Activated CD8-positive, alpha-beta memory T cell treated with anti-CD3 and anti-CD28 coated beads for 36 hours (primary cell): ENCODE data around the gene ANO1. TPM values are rescaled to one million over a fixed set of nuclear protein-coding genes. Genes with fewer than 3 reads are reported as not detected.

ENCODE experiments used
- CTCF ChIA-PET: fragments of 350-600 bp; sonication (Branson Sonifier 250); formaldehyde crosslinking; loops from one replicate; lab custom pipeline; 2021; ENCODE audit warnings: antibody characterized with exemption; lab: Charles Lee
- POLR2A ChIA-PET: fragments of 350-600 bp; sonication (Branson Sonifier 250); formaldehyde crosslinking; loops from one replicate; lab custom pipeline; 2021; ENCODE audit warnings: antibody characterized with exemption; lab: Charles Lee
- total RNA-seq, 2 experiments: library from RNA; stranded (reverse); gene quantifications; one replicate each; pipeline ENCODE4 v1.2.3, GENCODE V29; 2021

ANO1 gene
- total RNA-seq, 2 experiments from 2014 or later, result not detected

DNA sequence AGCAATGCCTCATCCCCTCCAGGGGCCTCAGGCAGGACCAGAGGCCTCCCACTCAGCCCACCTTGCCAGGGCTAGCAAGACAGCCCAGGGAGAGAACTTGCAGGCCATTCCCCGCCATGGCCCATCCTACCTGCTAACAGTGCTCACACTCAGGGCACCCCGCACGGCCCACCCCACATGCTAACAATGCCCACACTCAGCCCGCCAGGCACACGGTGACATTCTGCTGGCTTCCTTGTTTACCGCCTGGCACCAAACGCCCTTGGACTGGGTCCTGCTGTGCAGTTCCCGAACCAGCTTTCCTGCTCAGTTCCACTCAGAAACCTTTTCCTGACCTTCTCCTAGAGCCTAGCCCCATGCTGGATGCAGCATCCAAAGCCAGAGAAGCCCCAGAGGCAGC lies 91.5 kb downstream of the ANO1 start:
- POLR2A ChIA-PET, result no interaction called here
- CTCF ChIA-PET, result no interaction called here

DNA sequence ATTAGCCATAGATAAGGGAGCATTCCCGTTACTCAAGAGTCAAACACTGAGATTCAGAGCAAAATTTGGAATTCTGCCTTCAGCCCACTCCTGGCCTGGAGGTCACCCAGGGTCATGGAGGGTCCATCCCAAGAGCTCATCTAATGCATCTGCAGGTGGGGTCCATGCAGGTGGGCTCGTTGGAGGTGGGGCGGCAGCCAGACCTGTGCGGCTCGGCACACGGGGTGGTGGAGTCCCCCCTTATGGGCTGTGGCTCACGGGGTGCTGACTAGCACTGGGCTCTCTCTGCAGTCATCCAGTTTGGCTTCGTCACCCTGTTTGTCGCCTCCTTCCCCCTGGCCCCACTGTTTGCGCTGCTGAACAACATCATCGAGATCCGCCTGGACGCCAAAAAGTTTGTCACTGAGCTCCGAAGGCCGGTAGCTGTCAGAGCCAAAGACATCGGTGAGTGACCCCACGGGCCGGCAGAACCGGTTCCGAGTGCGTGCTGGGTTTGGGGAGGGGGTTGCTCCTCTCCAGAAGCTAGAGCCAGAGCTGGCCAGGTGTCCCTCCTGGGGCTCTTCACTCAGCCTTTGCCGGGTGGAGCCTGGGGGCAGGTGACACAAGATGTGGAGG lies 92.6 kb downstream of the ANO1 start:
- CTCF ChIA-PET, result no interaction called here
- POLR2A ChIA-PET, result no interaction called here

GRCh38 chr11:70173018-70173417 lies 94.9 kb downstream of the ANO1 start:
- ChIA-PET CTCF (no interaction called here), POLR2A (no interaction called here)

GRCh38 chr11:70174547-70175235 lies 96.6 kb downstream of the ANO1 start:
- CTCF ChIA-PET, result no interaction called here

DNA sequence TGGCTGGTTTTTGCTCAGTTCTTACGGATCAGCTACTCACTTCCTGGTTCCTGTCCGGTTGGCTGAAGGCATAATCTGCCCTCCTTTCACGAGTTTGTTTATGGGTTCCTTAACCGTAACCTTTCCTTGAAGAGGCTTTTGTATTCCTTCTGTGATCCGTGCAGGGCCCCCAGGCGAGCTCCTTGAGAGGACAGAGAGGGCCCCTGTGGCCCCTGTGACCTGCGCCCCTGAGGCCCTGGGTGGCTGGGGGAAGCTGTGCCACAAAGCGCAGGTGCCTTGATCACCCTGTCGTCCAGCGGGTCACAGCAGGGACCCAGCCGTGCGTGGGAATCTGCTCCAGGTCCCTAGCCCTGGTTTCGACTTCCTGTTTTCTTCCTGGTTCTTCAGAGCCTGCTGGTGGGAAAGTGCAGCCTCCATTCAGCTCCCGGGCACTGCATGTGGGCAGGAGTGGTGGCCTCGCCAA lies 97.2 kb downstream of the ANO1 start:
- ChIA-PET CTCF (interaction anchor here (0.7 kb wide), 1 partner anchor 108 kb away, joined by 3 read pairs; no protein-coding TSS in a partner anchor), POLR2A (no interaction called here)

More at GRCh38 chr11:70174547-70175235, 96.6 kb downstream of the ANO1 start:
- POLR2A ChIA-PET, result interaction anchor here (0.7 kb wide), 1 partner anchor 54 kb away, joined by 3 read pairs; no protein-coding TSS in a partner anchor

- POLR2A ChIA-PET, result no interaction called here
- CTCF ChIA-PET, result interaction anchor here (0.6 to 1.5 kb wide), 5 partner anchors 21 to 502 kb away, joined by 3 to 4 read pairs (median 3); no protein-coding TSS in a partner anchor
These were observed 99.0 kb downstream of the ANO1 start for GRCh38 chr11:70176940-70177689.

DNA sequence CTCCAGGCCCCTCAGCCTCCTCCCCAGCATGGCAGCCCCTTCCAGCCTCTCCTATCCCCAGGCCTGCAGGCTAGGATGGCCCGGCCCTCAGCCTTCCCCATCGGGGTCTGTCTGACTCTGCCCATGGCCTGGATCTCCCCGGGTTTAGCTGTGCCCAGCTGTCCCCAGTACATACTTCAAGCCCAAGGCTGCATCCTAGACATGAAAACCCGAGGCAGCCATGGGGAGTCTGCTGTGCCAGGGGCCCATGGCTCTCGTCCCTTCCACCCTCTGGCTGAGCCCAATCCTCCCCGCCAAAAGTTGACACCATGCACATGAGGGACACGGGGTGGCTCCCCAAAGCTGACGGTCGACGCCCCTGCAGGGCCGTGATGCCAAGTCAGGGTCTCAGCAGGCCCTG lies 102.8 kb downstream of the ANO1 start:
- CTCF ChIA-PET, result no interaction called here
- POLR2A ChIA-PET, result no interaction called here

DNA sequence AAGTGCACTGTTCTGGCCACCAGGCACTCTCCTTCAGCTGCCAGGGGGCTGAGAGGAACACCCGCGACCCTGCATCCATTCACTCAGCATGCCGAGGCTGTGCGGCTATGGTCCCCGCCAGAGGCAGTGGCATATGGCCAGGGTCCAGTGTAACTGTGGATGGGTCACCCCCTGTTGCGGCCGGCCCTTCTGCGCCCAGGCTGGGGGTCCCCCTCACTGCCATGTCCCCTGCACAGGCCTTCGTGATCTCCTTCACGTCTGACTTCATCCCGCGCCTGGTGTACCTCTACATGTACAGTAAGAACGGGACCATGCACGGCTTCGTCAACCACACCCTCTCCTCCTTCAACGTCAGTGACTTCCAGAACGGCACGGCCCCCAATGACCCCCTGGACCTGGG lies 104.1 kb downstream of the ANO1 start:
- CTCF ChIA-PET, result no interaction called here

DNA sequence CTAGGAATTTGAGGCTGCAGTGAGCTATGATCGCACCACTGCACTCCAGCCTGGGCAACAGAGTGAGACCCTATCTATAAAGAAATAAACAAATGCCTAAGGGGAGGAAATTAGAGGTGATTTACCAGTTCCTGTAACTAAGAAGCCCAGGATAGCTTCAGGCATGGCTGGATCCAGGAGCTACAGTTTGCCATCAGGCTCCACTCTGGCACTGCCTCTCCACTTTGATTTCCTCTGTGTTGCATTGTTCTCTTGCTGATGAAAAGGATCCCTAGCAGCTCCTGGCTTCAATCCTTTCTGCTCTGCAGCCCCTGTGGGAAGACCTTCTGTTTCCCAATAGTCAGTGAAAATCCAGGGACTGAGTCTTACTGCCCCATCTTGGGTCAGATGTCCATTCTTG lies 104.9 kb downstream of the ANO1 start:
- CTCF ChIA-PET, result no interaction called here
- POLR2A ChIA-PET, result no interaction called here

More for the DNA sequence above, 104.1 kb downstream of the ANO1 start:
- POLR2A ChIA-PET, result no interaction called here

GRCh38 chr11:70183483-70184176 lies 105.5 kb downstream of the ANO1 start:
- CTCF ChIA-PET, result no interaction called here
- POLR2A ChIA-PET, result interaction anchor here (0.5 kb wide), 1 partner anchor 213 kb away, joined by 5 read pairs; no protein-coding TSS in a partner anchor

GRCh38 chr11:70184396-70184795 lies 106.3 kb downstream of the ANO1 start:
- ChIA-PET POLR2A (interaction anchor here (0.5 kb wide), 1 partner anchor 212 kb away, joined by 5 read pairs; no protein-coding TSS in a partner anchor), CTCF (no interaction called here)

DNA sequence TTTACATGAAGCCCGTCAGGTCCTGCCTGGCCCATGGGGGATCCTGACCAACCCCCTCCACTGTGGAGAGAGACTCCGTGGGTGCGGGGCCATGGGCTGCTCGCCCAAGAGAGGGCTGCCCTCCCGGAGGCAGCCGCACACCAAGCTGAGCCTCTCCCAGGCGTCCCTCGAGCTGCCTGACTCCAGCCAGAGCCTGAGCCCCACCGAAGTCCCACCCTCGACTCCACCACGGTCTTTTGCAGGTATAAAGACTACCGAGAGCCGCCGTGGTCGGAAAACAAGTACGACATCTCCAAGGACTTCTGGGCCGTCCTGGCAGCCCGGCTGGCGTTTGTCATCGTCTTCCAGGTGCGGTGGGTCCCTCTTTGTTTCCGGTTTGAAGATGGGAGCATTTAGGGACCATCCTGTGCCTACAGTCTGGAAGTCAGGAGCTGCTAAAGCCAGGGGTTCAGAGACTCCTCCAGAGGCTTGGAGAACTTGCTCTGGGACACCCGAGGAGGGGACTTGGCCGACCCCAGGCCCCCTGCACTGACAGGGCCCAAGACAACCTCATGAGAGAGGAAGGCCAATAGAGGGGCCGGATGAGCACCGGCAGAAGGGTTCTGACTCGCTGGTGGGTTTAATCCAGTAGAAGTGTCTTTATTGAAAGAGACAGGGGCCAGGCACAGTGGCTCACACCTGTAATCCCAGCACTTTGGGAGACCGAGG lies 107.4 kb downstream of the ANO1 start:
- ChIA-PET CTCF (interaction anchor here (0.7 kb wide), 1 partner anchor 11 kb away, joined by 6 read pairs; no protein-coding TSS in a partner anchor), POLR2A (no interaction called here)

- POLR2A ChIA-PET, result no interaction called here
- CTCF ChIA-PET, result interaction anchor here (0.7 kb wide), 1 partner anchor 10 kb away, joined by 6 read pairs; no protein-coding TSS in a partner anchor
These were observed 108.3 kb downstream of the ANO1 start for GRCh38 chr11:70186420-70186819.

DNA sequence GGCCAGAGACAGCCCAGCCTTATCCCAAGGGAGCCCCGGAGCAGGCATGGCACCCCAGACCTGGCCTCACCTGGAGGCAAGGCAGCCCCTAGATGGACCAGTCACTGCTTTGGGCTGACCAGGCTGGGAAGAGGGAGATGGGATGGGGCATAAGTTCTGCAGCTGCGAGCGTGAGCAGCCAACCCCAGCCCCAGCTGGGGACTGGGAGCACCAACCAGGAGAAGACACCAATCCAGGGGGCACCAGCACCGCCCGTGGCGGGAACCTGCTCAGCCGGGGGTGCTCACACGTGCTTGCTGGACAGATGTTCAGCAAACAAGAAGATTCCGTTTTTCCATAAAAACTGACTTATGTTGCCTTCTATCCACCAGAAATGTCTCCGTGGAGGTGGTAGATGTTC lies 108.8 kb downstream of the ANO1 start:
- ChIA-PET POLR2A (no interaction called here), CTCF (no interaction called here)

DNA sequence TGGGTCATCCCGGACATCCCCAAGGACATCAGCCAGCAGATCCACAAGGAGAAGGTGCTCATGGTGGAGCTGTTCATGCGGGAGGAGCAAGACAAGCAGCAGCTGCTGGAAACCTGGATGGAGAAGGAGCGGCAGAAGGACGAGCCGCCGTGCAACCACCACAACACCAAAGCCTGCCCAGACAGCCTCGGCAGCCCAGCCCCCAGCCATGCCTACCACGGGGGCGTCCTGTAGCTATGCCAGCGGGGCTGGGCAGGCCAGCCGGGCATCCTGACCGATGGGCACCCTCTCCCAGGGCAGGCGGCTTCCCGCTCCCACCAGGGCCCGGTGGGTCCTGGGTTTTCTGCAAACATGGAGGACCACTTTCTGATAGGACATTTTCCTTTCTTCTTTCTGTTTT lies 109.7 kb downstream of the ANO1 start:
- ChIA-PET POLR2A (no interaction called here), CTCF (no interaction called here)

- ChIA-PET POLR2A (no interaction called here), CTCF (no interaction called here)
These were observed 111.5 kb downstream of the ANO1 start for GRCh38 chr11:70189622-70190021.

DNA sequence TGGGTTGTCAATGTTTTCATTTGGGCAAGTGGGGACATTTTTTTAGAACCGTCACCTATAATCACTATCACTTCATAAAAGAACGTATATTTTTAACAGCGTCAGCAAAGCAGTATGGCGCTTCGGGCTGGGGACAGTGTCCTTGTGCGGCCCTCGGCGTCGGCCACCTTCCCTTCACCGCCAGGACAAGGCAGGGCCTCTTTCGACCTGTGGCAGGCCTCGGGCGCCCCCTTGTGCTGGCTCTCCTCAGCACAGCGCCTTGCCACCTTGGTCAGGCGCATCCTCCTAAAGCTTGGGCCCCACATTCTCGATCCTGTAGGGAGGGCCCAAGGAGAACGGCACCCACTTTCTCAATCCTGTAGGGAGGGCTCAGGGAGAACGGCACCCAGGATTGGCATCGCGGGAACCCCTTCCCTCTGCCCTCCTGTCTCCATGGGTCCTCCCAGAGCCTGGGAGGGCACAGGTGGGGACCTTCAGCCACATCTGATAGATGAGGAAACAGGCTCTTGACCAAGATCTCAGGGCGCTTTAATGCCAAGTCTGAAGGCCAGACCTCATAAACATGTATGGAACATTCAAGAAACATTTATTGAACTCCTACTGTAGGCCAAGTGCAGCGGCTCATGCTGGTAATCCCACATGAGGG lies 113.5 kb downstream of the ANO1 start:
- POLR2A ChIA-PET, result no interaction called here
- CTCF ChIA-PET, result interaction anchor here (1.0 kb wide), 1 partner anchor 262 kb away, joined by 3 read pairs; no protein-coding TSS in a partner anchor
